ENCODE measurements around the gene BMP10.

The BMP10 gene

DNA sequence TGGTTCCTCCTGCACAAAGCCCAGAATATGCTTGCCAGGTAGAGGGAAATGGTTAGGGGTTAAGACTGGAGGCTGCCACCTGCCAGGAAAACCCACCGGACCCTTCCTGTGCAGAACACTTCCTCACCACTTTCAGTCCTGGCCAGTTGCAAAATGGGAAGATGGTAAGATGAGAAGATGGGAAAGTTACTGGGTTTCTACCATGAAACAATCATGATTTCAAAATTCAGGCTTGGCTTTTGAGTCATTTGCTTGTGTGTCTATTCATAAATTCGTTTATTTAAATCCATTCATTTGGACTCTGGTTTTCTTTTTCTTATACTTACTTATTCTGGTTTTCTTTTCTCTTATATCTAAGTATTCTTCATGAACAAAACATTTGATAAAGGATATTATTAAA is 7.2 kb downstream of the BMP10 start:
- Histone ChIP-seq H3K4me1 (ENCODE audit: control insufficient read depth in 1 of 2, insufficient read depth in 2 of 2, low read length in 2 of 2) (peaks cover 0 to 17% of the 10 kb centered on the region in 2 donors), H3K27me3 (ENCODE audit: low read depth, low read length) (no peaks in the 10 kb centered on the region), H3K36me3 (ENCODE audit: control insufficient read depth in 1 of 2, insufficient read depth in 2 of 2, low read length in 2 of 2) (no peaks in the 10 kb centered on the region), H3K9me3 (ENCODE audit: control insufficient read depth in 1 of 2, low read length in 2 of 2) (no peaks in the 10 kb centered on the region), H3K27ac (ENCODE audit: low read length) (no peak overlapping the region), H3K4me3 (ENCODE audit: low read depth in 1 of 2, low read length in 2 of 2) (no peak overlapping the region)

- Histone ChIP-seq H3K27ac (ENCODE audit: low read length) (no peak overlapping the region), H3K4me3 (ENCODE audit: low read depth in 1 of 2, low read length in 2 of 2) (no peak overlapping the region)
Measured at GRCh38 chr2:68862889-68863288, 8.3 kb downstream of the BMP10 start.

GRCh38 chr2:68861330-68861729 is 9.9 kb downstream of the BMP10 start:
- Histone ChIP-seq H3K27ac (ENCODE audit: low read length) (no peak overlapping the region), H3K4me1 (ENCODE audit: control insufficient read depth in 1 of 2, insufficient read depth in 2 of 2, low read length in 2 of 2) (peaks cover 0 to 25% of the 10 kb centered on the region in 2 donors), H3K27me3 (ENCODE audit: low read depth, low read length) (no peaks in the 10 kb centered on the region), H3K36me3 (ENCODE audit: control insufficient read depth in 1 of 2, insufficient read depth in 2 of 2, low read length in 2 of 2) (no peaks in the 10 kb centered on the region), H3K9me3 (ENCODE audit: control insufficient read depth in 1 of 2, low read length in 2 of 2) (no peaks in the 10 kb centered on the region), H3K4me3 (ENCODE audit: low read depth in 1 of 2, low read length in 2 of 2) (no peak overlapping the region)

More at GRCh38 chr2:68862889-68863288, 8.3 kb downstream of the BMP10 start:
- Histone ChIP-seq H3K9me3 (ENCODE audit: control insufficient read depth in 1 of 2, low read length in 2 of 2) (no peaks in the 10 kb centered on the region), H3K4me1 (ENCODE audit: control insufficient read depth in 1 of 2, insufficient read depth in 2 of 2, low read length in 2 of 2) (peaks cover 0 to 25% of the 10 kb centered on the region in 2 donors), H3K27me3 (ENCODE audit: low read depth, low read length) (no peaks in the 10 kb centered on the region), H3K36me3 (ENCODE audit: control insufficient read depth in 1 of 2, insufficient read depth in 2 of 2, low read length in 2 of 2) (no peaks in the 10 kb centered on the region)

- H3K9me3 ChIP-seq (ENCODE audit: control insufficient read depth in 1 of 2, low read length in 2 of 2): no peaks in the 10 kb centered on the region
- no peaks in the 10 kb centered on the region for H3K36me3 ChIP-seq (ENCODE audit: control insufficient read depth in 1 of 2, insufficient read depth in 2 of 2, low read length in 2 of 2)
- H3K4me3 ChIP-seq (ENCODE audit: low read depth in 1 of 2, low read length in 2 of 2): no peak overlapping the region
- peaks cover 0 to 25% of the 10 kb centered on the region in 2 donors for H3K4me1 ChIP-seq (ENCODE audit: control insufficient read depth in 1 of 2, insufficient read depth in 2 of 2, low read length in 2 of 2)
- H3K27me3 ChIP-seq (ENCODE audit: low read depth, low read length): no peaks in the 10 kb centered on the region
- no peak overlapping the region for H3K27ac ChIP-seq (ENCODE audit: low read length)
Measured at GRCh38 chr2:68860111-68860510, 11.1 kb downstream of the BMP10 start.

DNA sequence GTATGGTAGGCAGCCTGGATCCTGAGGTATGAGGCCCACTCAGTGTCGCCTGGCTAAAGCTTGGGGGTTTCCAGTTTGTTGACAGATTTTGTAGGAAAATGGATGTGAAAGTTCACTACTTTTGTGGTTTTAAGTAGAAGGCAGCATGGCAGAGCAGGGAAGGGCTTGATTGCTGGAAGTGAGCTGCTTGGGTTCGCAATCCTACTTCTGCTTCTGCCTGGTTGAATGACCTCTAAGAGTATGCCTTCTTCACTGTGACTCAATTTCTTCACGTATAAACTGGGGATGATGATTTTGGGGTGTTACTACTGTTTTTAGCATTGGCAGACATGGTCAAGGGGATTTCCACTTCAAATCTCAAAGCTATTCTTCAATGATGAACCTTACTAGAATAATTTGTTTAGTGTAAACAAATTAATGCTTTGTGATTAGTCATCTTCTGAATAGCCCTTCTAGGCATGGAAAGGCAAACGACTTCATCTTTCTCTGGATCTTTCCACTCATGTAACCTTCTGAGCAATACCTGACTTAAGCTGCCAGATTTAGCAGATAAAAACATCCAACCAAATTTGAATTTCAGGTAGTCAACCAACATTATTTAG is 13.2 kb downstream of the BMP10 start:
- Histone ChIP-seq H3K4me3 (ENCODE audit: low read depth in 1 of 2, low read length in 2 of 2) (no peak overlapping the region), H3K27ac (ENCODE audit: low read length) (no peak overlapping the region), H3K4me1 (ENCODE audit: control insufficient read depth in 1 of 2, insufficient read depth in 2 of 2, low read length in 2 of 2) (peaks cover 0 to 25% of the 10 kb centered on the region in 2 donors), H3K36me3 (ENCODE audit: control insufficient read depth in 1 of 2, insufficient read depth in 2 of 2, low read length in 2 of 2) (no peaks in the 10 kb centered on the region), H3K9me3 (ENCODE audit: control insufficient read depth in 1 of 2, low read length in 2 of 2) (no peaks in the 10 kb centered on the region), H3K27me3 (ENCODE audit: low read depth, low read length) (no peaks in the 10 kb centered on the region)

DNA sequence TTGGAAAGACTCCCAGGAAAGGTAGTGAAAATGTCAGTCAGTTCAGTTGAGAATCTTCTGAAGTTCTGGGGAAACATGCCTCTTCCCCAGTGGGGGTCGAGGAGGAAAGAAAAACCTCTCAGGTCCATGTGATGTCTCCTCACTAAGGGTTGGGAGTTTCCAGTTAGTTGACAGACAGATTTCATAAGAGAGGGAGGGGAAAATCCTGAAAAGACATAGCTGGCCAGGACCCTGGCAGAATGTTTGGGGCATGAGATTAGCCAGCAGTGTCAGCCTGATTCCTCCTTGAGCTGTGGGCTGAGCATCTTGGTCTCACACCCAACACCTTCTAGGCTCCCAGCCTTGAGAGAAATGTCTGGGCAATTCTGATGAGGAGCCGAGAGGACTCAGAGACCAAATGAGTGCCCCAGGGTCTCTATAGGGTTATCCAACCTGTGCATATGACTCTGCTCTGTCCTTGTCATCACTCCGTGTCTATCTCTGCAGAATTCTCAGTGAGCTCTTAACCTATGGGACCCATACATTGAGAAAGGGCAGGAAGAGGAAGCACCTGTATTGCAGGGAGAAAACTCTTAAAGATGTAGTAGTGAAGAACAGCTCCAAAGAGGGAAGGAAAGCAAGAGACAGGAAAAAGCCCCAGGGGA is 13.9 kb downstream of the BMP10 start:
- Histone ChIP-seq H3K27ac (ENCODE audit: low read length) (no peak overlapping the region), H3K4me3 (ENCODE audit: low read depth in 1 of 2, low read length in 2 of 2) (no peak overlapping the region), H3K36me3 (ENCODE audit: control insufficient read depth in 1 of 2, insufficient read depth in 2 of 2, low read length in 2 of 2) (no peaks in the 10 kb centered on the region), H3K9me3 (ENCODE audit: control insufficient read depth in 1 of 2, low read length in 2 of 2) (no peaks in the 10 kb centered on the region), H3K4me1 (ENCODE audit: control insufficient read depth in 1 of 2, insufficient read depth in 2 of 2, low read length in 2 of 2) (peaks cover 0 to 25% of the 10 kb centered on the region in 2 donors), H3K27me3 (ENCODE audit: low read depth, low read length) (no peaks in the 10 kb centered on the region)

DNA sequence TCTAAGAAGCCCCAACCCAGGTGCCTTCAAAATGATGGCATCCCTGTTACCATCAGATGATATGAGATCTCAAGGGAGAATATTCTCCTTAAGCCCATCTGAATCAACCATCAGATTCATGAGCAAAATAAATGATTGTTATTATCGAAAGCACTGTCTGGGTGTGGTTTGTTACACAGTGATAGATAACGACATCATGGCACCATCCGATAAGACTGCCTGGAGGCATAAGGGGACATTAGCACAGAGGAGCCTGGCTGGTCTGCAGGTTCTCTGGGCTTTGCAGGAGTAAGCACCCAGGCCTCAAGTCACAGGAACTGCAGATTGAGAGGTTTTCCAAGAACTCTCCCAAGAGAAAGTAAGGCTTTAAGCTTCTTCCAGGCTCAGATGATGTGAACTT is 15.6 kb downstream of the BMP10 start:
- no peak overlapping the region for H3K4me3 ChIP-seq (ENCODE audit: low read depth in 1 of 2, low read length in 2 of 2)

DNA sequence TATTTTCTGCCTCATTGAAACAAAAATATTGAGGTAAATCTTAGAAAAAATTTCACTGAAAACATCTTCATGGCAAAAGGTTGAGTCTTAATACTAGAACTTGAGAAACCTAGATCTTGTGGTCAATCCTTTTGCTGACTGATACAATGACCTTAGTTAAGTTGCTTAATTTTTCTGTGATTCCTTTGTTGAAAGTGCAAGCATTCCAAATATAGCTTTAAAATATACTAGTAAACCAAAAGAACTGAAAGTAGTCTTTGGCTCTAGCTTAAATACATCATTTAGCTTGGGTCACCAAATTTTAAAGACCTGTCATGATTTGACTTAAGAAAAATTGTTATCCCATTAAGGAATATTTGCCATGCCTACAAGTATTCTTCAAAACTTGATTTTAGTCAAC is 16.7 kb downstream of the BMP10 start:
- Histone ChIP-seq H3K27ac (ENCODE audit: low read length) (no peak overlapping the region), H3K4me3 (ENCODE audit: low read depth in 1 of 2, low read length in 2 of 2) (no peak overlapping the region), H3K36me3 (ENCODE audit: control insufficient read depth in 1 of 2, insufficient read depth in 2 of 2, low read length in 2 of 2) (no peaks in the 10 kb centered on the region), H3K4me1 (ENCODE audit: control insufficient read depth in 1 of 2, insufficient read depth in 2 of 2, low read length in 2 of 2) (peaks cover 0 to 12% of the 10 kb centered on the region in 2 donors), H3K27me3 (ENCODE audit: low read depth, low read length) (no peaks in the 10 kb centered on the region), H3K9me3 (ENCODE audit: control insufficient read depth in 1 of 2, low read length in 2 of 2) (no peaks in the 10 kb centered on the region)

More for the DNA sequence above, 15.6 kb downstream of the BMP10 start:
- no peaks in the 10 kb centered on the region for H3K27me3 ChIP-seq (ENCODE audit: low read depth, low read length)
- H3K27ac ChIP-seq (ENCODE audit: low read length): no peak overlapping the region
- H3K9me3 ChIP-seq (ENCODE audit: control insufficient read depth in 1 of 2, low read length in 2 of 2): no peaks in the 10 kb centered on the region
- no peaks in the 10 kb centered on the region for H3K36me3 ChIP-seq (ENCODE audit: control insufficient read depth in 1 of 2, insufficient read depth in 2 of 2, low read length in 2 of 2)
- H3K4me1 ChIP-seq (ENCODE audit: control insufficient read depth in 1 of 2, insufficient read depth in 2 of 2, low read length in 2 of 2): peaks cover 0 to 23% of the 10 kb centered on the region in 2 donors

DNA sequence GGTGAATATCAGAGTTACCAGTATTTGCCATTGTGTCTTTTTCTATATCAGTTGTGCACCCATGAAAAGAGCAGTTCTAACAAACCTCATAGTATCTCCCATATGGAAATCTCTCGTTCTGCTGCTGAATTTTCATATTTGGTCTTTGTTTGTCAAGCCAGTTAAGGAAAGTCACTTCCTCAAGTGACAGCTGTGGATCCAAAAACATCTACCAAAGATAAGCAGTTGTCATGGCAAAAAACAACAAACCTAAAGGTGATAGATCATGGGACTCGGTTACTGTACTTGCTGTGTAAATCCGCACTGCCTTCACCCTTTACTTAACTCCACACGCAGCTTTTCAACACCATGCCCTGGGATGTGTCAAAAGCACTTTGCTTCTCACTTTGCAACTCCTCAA is 17.3 kb downstream of the BMP10 start:
- Histone ChIP-seq H3K27ac (ENCODE audit: low read length) (no peak overlapping the region), H3K36me3 (ENCODE audit: control insufficient read depth in 1 of 2, insufficient read depth in 2 of 2, low read length in 2 of 2) (no peaks in the 10 kb centered on the region), H3K9me3 (ENCODE audit: control insufficient read depth in 1 of 2, low read length in 2 of 2) (no peaks in the 10 kb centered on the region), H3K4me1 (ENCODE audit: control insufficient read depth in 1 of 2, insufficient read depth in 2 of 2, low read length in 2 of 2) (peaks cover 0 to 7% of the 10 kb centered on the region in 2 donors), H3K4me3 (ENCODE audit: low read depth in 1 of 2, low read length in 2 of 2) (no peak overlapping the region), H3K27me3 (ENCODE audit: low read depth, low read length) (no peaks in the 10 kb centered on the region)

DNA sequence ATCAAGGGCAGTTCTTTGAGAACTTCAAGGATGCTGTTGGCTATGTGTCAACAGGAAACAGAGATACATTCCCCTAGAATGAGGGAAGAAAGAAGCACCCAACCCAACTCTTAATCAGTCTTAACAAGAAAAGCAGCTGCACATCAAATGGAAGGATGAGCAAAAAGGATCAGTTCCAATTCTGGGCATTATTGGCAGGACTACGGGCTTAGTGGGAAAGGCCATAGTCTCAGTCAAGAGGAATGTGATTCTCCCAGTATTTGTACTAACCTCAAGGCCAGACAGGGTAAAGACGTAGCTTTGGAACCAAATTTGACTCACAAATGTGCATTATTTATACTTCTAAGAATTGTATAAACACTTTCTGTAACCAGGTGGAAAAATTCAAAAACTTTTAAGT is 18.2 kb downstream of the BMP10 start:
- H3K4me1 ChIP-seq (ENCODE audit: control insufficient read depth in 1 of 2, insufficient read depth in 2 of 2, low read length in 2 of 2): no peaks in the 10 kb centered on the region
- H3K9me3 ChIP-seq (ENCODE audit: control insufficient read depth in 1 of 2, low read length in 2 of 2): no peaks in the 10 kb centered on the region
- H3K27me3 ChIP-seq (ENCODE audit: low read depth, low read length): no peaks in the 10 kb centered on the region
- H3K36me3 ChIP-seq (ENCODE audit: control insufficient read depth in 1 of 2, insufficient read depth in 2 of 2, low read length in 2 of 2): no peaks in the 10 kb centered on the region
- H3K27ac ChIP-seq (ENCODE audit: low read length): no peak overlapping the region
- H3K4me3 ChIP-seq (ENCODE audit: low read depth in 1 of 2, low read length in 2 of 2): no peak overlapping the region

DNA sequence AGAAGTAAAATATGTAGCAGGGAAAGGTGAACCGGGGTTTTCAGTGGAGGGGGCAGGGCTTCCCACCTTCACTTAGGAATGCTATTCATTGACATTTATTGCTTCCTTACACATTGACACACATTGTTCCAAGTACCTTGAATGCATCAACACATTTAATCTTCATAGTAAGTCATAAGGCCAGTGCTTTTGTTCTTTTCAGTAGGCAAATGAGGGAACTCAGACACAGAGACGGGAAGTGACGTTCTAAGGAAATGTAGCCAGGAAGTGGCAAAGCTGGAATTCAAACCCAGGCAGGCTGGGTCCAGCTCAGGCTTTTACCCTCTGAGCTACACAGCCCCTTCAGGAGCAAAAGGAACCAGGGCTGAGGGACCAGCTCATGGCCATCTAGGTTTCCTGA is 20.7 kb downstream of the BMP10 start:
- Histone ChIP-seq H3K9me3 (ENCODE audit: control insufficient read depth in 1 of 2, low read length in 2 of 2) (no peaks in the 10 kb centered on the region), H3K27ac (ENCODE audit: low read length) (no peak overlapping the region), H3K4me1 (ENCODE audit: control insufficient read depth in 1 of 2, insufficient read depth in 2 of 2, low read length in 2 of 2) (no peaks in the 10 kb centered on the region), H3K36me3 (ENCODE audit: control insufficient read depth in 1 of 2, insufficient read depth in 2 of 2, low read length in 2 of 2) (no peaks in the 10 kb centered on the region), H3K4me3 (ENCODE audit: low read depth in 1 of 2, low read length in 2 of 2) (no peak overlapping the region), H3K27me3 (ENCODE audit: low read depth, low read length) (no peaks in the 10 kb centered on the region)

DNA sequence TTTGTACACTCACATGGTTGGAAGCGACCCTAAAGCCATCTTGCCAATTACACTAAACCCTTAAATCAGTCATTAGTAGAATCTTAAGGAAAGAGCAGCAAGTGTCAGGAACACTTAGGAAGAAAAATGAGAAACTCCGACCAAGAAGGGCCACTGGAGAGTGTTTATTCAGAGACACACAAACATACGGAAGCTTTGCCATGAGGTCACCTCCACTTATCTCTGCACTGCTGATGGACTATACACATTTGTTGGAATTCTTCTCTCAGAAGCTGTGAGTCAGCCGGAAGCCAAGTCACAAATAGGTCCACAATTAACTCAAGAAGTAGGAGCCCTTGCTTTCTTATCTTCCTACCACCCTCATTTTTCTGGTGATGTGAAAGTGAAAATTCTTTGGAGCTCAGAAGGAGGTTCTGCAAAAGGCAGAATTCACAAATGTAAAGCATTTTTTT is 21.6 kb downstream of the BMP10 start:
- no peak overlapping the region for H3K27ac ChIP-seq (ENCODE audit: low read length)
- H3K4me3 ChIP-seq (ENCODE audit: low read depth in 1 of 2, low read length in 2 of 2): no peak overlapping the region
- no peaks in the 10 kb centered on the region for H3K4me1 ChIP-seq (ENCODE audit: control insufficient read depth in 1 of 2, insufficient read depth in 2 of 2, low read length in 2 of 2)
- H3K9me3 ChIP-seq (ENCODE audit: control insufficient read depth in 1 of 2, low read length in 2 of 2): no peaks in the 10 kb centered on the region
- H3K27me3 ChIP-seq (ENCODE audit: low read depth, low read length): no peaks in the 10 kb centered on the region
- no peaks in the 10 kb centered on the region for H3K36me3 ChIP-seq (ENCODE audit: control insufficient read depth in 1 of 2, insufficient read depth in 2 of 2, low read length in 2 of 2)
